Measurements from ENCODE around the gene BTN2A1.

- TF ChIP-seq, protein P1, sequence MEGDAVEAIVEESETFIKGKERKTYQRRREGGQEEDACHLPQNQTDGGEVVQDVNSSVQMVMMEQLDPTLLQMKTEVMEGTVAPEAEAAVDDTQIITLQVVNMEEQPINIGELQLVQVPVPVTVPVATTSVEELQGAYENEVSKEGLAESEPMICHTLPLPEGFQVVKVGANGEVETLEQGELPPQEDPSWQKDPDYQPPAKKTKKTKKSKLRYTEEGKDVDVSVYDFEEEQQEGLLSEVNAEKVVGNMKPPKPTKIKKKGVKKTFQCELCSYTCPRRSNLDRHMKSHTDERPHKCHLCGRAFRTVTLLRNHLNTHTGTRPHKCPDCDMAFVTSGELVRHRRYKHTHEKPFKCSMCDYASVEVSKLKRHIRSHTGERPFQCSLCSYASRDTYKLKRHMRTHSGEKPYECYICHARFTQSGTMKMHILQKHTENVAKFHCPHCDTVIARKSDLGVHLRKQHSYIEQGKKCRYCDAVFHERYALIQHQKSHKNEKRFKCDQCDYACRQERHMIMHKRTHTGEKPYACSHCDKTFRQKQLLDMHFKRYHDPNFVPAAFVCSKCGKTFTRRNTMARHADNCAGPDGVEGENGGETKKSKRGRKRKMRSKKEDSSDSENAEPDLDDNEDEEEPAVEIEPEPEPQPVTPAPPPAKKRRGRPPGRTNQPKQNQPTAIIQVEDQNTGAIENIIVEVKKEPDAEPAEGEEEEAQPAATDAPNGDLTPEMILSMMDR (IDR thresholded peaks at IDR 0.05), result no peak
- TF ChIP-seq JUND (IDR thresholded peaks at IDR 0.05) (no peak), YY1 (IDR thresholded peaks at IDR 0.05; ENCODE audit: low read depth) (no peak), NRF1 (IDR thresholded peaks at IDR 0.05; ENCODE audit: low read depth, low read length) (no peak), MXI1 (IDR thresholded peaks at IDR 0.05; ENCODE audit: low read depth, low read length) (no peak), USF1 (IDR thresholded peaks at IDR 0.05; ENCODE audit: borderline replicate concordance, low read depth) (no peak), EP300 (IDR thresholded peaks at IDR 0.05; ENCODE audit: borderline replicate concordance in 1 of 2, low read depth in 1 of 2, low read length in 1 of 2) (no peak)
These were observed 29.7 kb downstream of the BTN2A1 start for GRCh38 chr6:26487466-26487865.
